Activated B cell treated with CpG ODN at 0.5 μM for 24 hours (primary cell): ENCODE data around the gene LRP5. TPM values are rescaled to one million over a fixed set of nuclear protein-coding genes. Genes with fewer than 3 reads are reported as not detected.

Source experiments
- ATAC-seq: fragments of 200-7000 bp; cut with Tn5 transposase; one replicate; pipeline ENCODE4 v1.10.0; 2021; ENCODE audit warnings: low read depth, mild to moderate bottlenecking, moderate library complexity
- CTCF ChIA-PET: fragments of 350-600 bp; sonication (Branson Sonifier 250); formaldehyde crosslinking; loops from one replicate; lab custom pipeline; 2021; ENCODE audit warnings: antibody characterized with exemption; lab: Charles Lee
- POLR2A ChIA-PET: fragments of 350-600 bp; sonication (Branson Sonifier 250); formaldehyde crosslinking; loops from one replicate; lab custom pipeline; 2021; ENCODE audit warnings: antibody characterized with exemption; lab: Charles Lee
- DNase-seq: peaks from one replicate; pipeline ENCODE4 v3.0.0; 2022
- H3K27ac Mint-ChIP-seq: one replicate; pipeline ENCODE4 v1.8.0; 2020; ENCODE audit warnings: mixed read lengths
- H3K27me3 Mint-ChIP-seq: one replicate; pipeline ENCODE4 v1.8.0; 2021; ENCODE audit warnings: mixed read lengths
- H3K36me3 Mint-ChIP-seq: one replicate; pipeline ENCODE4 v1.8.0; 2021; ENCODE audit warnings: low read depth, mixed read lengths
- H3K4me1 Mint-ChIP-seq: one replicate; pipeline ENCODE4 v1.8.0; 2021; ENCODE audit warnings: mixed read lengths
- H3K4me3 Mint-ChIP-seq: one replicate; pipeline ENCODE4 v1.8.0; 2020; ENCODE audit warnings: mild to moderate bottlenecking, mixed read lengths
- H3K9me3 Mint-ChIP-seq: one replicate; pipeline ENCODE4 v1.8.0; 2020; ENCODE audit warnings: mixed read lengths
- intact Hi-C: fragments of 100-400 bp; cut with micrococcal nuclease; formaldehyde crosslinking; loops from one replicate; pipeline ENCODE4 v1.15.1; 2024
- total RNA-seq: library from RNA; stranded (reverse); gene quantifications from 2 replicates; pipeline ENCODE4 v1.2.3, GENCODE V29; 2022
- TF ChIP-seq, protein P1 (sequence below): fragments of 200-600 bp; IDR thresholded peaks from one replicate; pipeline ENCODE4 v1.8.0; 2022; ENCODE audit warnings: antibody characterized with exemption, mild to moderate bottlenecking

The LRP5 gene
- total RNA-seq, 1 donor from 2014 or later = 8.7 TPM

DNA sequence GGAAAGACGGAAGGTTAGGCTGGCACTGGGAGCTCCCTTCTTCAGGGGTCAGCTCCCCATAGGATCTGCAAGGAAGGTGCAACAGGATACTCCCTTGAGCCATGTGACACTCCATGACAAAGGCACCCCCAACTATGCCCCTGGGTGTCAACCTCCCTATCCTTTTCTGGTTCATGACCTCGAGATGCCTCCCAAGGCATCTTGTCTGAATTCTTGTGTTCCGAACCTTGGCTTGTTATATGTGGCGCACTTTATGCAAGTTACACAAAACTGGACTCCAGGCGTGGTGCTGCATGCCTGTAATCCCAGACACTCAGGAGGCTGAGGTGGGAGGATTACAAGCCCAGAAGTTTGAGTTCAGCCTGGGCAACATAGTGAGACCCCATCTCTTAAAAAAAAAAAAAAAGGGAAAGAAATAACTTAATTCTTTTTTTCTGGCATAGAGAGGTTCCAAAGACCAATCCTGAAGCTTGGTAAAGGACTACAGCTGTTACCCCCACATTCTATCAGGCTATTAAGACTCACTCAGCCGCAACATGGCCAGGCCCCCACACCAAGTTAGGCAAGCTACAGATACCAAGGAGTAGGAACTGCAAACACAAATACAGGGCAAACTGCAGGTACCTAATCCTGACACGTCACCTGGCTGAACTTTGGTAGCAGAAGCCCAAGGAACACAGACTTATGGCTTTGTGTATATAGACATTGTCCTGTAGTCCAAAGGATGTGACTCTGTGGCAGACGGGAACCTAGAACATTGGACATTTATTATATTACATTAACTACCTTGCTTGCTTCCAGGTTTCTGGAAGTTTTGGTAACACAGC lies 42.0 kb upstream of the LRP5 start:
- Mint-ChIP-seq H3K4me1 (peaks cover 87% of the 10 kb centered on the region), H3K36me3 (peaks cover 50% of the 10 kb centered on the region), H3K27ac (peak overlapping the region; percentile 98), H3K9me3 (no peaks in the 10 kb centered on the region), H3K4me3 (peak overlapping the region; percentile 95), H3K27me3 (no peaks in the 10 kb centered on the region)
- DNase-seq = no peak
- ATAC-seq = no peak
- POLR2A ChIA-PET = interaction anchor here (0.6 to 5.2 kb wide), 8 partner anchors 10 to 135 kb away, joined by 3 to 93 read pairs (median 24); no protein-coding TSS in a partner anchor
- TF ChIP-seq, protein P1, sequence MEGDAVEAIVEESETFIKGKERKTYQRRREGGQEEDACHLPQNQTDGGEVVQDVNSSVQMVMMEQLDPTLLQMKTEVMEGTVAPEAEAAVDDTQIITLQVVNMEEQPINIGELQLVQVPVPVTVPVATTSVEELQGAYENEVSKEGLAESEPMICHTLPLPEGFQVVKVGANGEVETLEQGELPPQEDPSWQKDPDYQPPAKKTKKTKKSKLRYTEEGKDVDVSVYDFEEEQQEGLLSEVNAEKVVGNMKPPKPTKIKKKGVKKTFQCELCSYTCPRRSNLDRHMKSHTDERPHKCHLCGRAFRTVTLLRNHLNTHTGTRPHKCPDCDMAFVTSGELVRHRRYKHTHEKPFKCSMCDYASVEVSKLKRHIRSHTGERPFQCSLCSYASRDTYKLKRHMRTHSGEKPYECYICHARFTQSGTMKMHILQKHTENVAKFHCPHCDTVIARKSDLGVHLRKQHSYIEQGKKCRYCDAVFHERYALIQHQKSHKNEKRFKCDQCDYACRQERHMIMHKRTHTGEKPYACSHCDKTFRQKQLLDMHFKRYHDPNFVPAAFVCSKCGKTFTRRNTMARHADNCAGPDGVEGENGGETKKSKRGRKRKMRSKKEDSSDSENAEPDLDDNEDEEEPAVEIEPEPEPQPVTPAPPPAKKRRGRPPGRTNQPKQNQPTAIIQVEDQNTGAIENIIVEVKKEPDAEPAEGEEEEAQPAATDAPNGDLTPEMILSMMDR = no peak
- intact Hi-C loops = loop anchor here (1.0 to 10.0 kb wide), 5 partner anchors 13 to 656 kb away; partner anchors contain the start of gene PPP6R3
- CTCF ChIA-PET = interaction anchor here (0.7 to 6.3 kb wide), 6 partner anchors 12 to 110 kb away, joined by 3 to 71 read pairs (median 4); no protein-coding TSS in a partner anchor

DNA sequence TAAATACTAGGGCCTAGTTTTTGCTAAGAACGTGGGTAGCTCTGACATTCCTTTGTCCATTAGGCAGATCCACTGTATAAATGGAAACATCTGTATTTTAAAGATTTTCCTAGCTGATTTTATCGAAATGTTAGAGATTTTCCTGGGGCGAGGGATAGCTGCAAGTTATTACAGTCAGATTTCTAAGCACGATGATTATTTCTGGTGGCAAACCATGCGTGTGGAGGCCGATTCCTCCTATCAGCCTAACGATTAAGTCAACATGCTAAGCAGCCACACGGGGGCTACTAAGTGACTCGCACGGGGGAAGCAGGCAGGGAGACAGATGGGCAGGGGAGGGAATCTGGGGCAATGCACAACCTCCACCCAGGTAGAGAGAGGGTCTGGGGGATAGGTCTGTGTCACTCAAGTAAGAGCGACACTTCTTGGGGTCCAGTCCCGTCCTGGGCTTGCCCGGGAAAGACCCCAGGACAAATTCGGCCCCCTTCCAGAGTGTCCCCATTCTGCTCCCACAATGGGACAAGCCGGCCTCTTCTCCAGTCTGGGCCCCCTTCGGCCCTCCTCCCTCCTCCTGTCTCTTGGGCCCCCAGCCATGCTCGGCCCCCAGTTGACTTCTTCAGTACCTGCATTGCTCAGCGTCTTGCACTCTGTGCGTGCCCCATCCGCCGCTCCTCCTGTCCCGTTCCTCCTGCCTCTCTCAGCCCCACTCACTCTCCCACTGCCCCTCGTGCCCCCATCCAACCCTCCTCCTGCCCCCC lies 41.2 kb upstream of the LRP5 start:
- TF ChIP-seq, protein P1 = no peak
- ChIA-PET CTCF (interaction anchor here (0.7 to 6.3 kb wide), 7 partner anchors 10 to 109 kb away, joined by 3 to 71 read pairs (median 4); no protein-coding TSS in a partner anchor), POLR2A (interaction anchor here (0.6 to 5.2 kb wide), 16 partner anchors 11 to 268 kb away, joined by 3 to 93 read pairs (median 7); partner anchors contain the start of genes KMT5B and PPP6R3)
- Mint-ChIP-seq H3K4me3 (peak overlapping the region; percentile 95), H3K9me3 (no peaks in the 10 kb centered on the region), H3K4me1 (peaks cover 87% of the 10 kb centered on the region), H3K27ac (peak overlapping the region; percentile 98), H3K36me3 (peaks cover 50% of the 10 kb centered on the region), H3K27me3 (no peaks in the 10 kb centered on the region)
- ATAC-seq = peak; percentile 26
- intact Hi-C loops = loop anchor here (1.0 to 10.0 kb wide), 5 partner anchors 14 to 656 kb away; partner anchors contain the start of gene PPP6R3
- peak; percentile 57 for DNase-seq

DNA sequence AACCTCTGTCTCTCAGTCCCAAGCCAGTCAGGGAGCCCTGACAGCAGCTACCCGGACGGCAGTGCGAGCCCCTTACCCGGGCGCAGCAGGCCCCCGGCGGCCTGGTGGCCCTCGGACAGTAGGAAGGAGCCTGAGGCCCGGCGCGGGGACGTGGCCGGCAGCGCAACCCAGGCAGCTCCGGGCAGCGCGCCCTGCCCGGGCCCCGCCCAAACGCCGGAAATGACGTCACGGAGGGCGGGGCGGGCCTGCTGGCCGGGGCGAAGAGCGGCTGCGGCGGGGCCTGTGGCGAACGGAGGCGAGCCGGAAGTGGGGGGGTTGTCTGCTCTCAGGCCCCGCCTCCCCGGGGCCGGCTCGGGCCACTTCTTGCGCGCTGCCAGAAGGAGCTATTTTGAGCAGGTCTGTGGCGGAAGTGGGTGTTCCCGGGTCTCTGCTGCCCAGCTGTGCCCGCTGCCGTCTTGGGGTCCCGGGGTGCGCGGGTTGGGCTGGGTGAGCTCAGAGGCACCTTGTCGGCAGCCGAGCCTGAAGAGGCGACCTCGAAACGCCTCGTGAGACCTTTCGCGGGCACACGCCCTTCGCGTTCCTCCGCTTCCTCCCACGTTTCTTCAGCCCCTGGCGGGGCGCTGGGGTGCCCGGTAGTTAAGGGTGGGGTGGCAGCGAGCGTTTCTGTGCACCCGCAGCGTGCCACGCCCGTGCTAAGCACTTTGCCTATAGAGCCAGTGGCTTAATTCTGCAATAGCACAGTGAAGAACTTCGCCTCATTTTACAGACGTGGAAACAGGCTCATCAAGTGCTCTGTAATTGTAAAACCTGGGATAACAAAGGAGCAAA lies 40.4 kb upstream of the LRP5 start, which contains the start of gene C11orf24:
Gene C11orf24, minus strand, starts transcription at position 193 of the 828 bp plus-strand sequence. CDS start 8,206 bp downstream, outside the sequence.
- CTCF ChIA-PET = interaction anchor here (1.1 to 6.3 kb wide), 4 partner anchors 11 to 25 kb away, joined by 3 to 71 read pairs (median 37); no protein-coding TSS in a partner anchor
- H3K9me3 Mint-ChIP-seq = no peaks in the 10 kb centered on the region
- no peaks in the 10 kb centered on the region for H3K27me3 Mint-ChIP-seq
- peak; percentile 95 for DNase-seq
- peaks cover 42% of the 10 kb centered on the region for H3K36me3 Mint-ChIP-seq
- ATAC-seq = peak; percentile 78
- intact Hi-C loops = loop anchor here (1.0 to 10.0 kb wide), 9 partner anchors 15 to 657 kb away; partner anchors contain the start of genes KMT5B and PPP6R3
- H3K4me3 Mint-ChIP-seq = peak within 1 kb of the TSS; percentile 95
- POLR2A ChIA-PET = interaction anchor here (0.6 to 5.2 kb wide), 16 partner anchors 10 to 269 kb away, joined by 3 to 93 read pairs (median 8); partner anchors contain the start of genes ALDH3B1, KMT5B and PPP6R3
- TF ChIP-seq, protein P1 = no peak
- H3K27ac Mint-ChIP-seq = peak within 1 kb of the TSS; percentile 98
- peaks cover 79% of the 10 kb centered on the region for H3K4me1 Mint-ChIP-seq

- CTCF ChIA-PET = interaction anchor here (5.0 to 6.3 kb wide), 2 partner anchors 15 to 24 kb away, joined by 70 to 71 read pairs; no protein-coding TSS in a partner anchor
- POLR2A ChIA-PET = interaction anchor here (0.6 to 5.2 kb wide), 20 partner anchors 7 to 1436 kb away, joined by 3 to 93 read pairs (median 8); partner anchors contain the start of genes KMT5B and POLD4
- TF ChIP-seq, protein P1 = no peak
- peak overlapping the region; percentile 95 for H3K4me3 Mint-ChIP-seq
- no peak for ATAC-seq
- no peaks in the 10 kb centered on the region for H3K27me3 Mint-ChIP-seq
- no peak for DNase-seq
- H3K9me3 Mint-ChIP-seq = no peaks in the 10 kb centered on the region
- peaks cover 68% of the 10 kb centered on the region for H3K4me1 Mint-ChIP-seq
- intact Hi-C loops = loop anchor here (1.0 to 10.0 kb wide), 4 partner anchors 9 to 658 kb away; no protein-coding TSS in a partner anchor
- H3K36me3 Mint-ChIP-seq = peaks cover 30% of the 10 kb centered on the region
- H3K27ac Mint-ChIP-seq = peak overlapping the region; percentile 98
Observed at GRCh38 chr11:68273026-68273738, 39.2 kb upstream of the LRP5 start.
